Testis (tissue), 3 donors: ENCODE results near the gene RSPH4A. TPM values are rescaled to one million over a fixed set of nuclear protein-coding genes. Genes with fewer than 3 reads are reported as not detected.
A peak's percentile ranks its signal among the peaks of the same experiment; 100 is the strongest.

Experiments used
- DNase-seq: peaks from one replicate; pipeline ENCODE4 v3.0.0-alpha.2; 2019
- H3K27ac ChIP-seq, 2 donors: fragments of 200-600 bp; sonication (generic); one replicate each; pipeline ENCODE4 v1.5.1; 2019
- H3K27me3 ChIP-seq: fragments of 200-600 bp; sonication (generic); one replicate; pipeline ENCODE4 v1.5.1; 2019
- H3K36me3 ChIP-seq: fragments of 200-600 bp; sonication (generic); one replicate; pipeline ENCODE4 v1.5.1; 2017; ENCODE audit warnings: low read depth; ENCODE audit errors: missing control alignments
- H3K4me1 ChIP-seq: fragments of 200-600 bp; sonication (generic); one replicate; pipeline ENCODE4 v1.5.1; 2019
- H3K4me3 ChIP-seq, 2 donors: fragments of 200-600 bp; sonication (generic); one replicate each; pipeline ENCODE4 v1.5.1; 2017 to 2019
- H3K9me3 ChIP-seq: fragments of 200-600 bp; sonication (generic); one replicate; pipeline ENCODE4 v1.5.1; 2017
- CTCF ChIP-seq, 3 experiments: fragments of 450-650 bp in 2 of 3; fragments of 200-600 bp in 1 of 3; sonication (generic) in 1 of 3; IDR thresholded peaks; one replicate each; pipeline ENCODE4 v1.5.1; 2016 to 2019; ENCODE audit warnings: antibody characterized with exemption in 3 of 3, mild to moderate bottlenecking in 2 of 3, moderate library complexity in 1 of 3
- POLR2A ChIP-seq: fragments of 450-650 bp; IDR thresholded peaks from one replicate; pipeline ENCODE4 v1.6.1; 2017; ENCODE audit warnings: antibody characterized with exemption, mild to moderate bottlenecking, moderate library complexity
- WGBS, 2 donors: methylation state at CpG; one replicate each; pipeline ENCODE4 v1.1.5; 2018; 5-methylcytosine and 5-hydroxymethylcytosine counted together
- intact Hi-C: fragments of 100-400 bp; cut with DNase I; formaldehyde crosslinking; loops from one replicate; pipeline ENCODE4 v1.15.1; 2023; ENCODE audit warnings: low total_unique reads
- polyA plus RNA-seq: library from polyadenylated mRNA; stranded (reverse); fragments of 350-450 nt; fragmentation: Illumina TruSeq; extraction: RNeasy Lipid Tissue Mini Kit (QIAGEN cat#74804); gene quantifications from one replicate; pipeline ENCODE4 v1.2.3, GENCODE V29; 2014; ENCODE audit warnings: low read depth, low replicate concordance; ENCODE audit not compliant: insufficient read depth
- total RNA-seq, 2 donors: library from RNA; depleted of rRNA; stranded (reverse); fragments of >200 nt; gene quantifications; one replicate each; pipeline ENCODE4 v1.2.3, GENCODE V29; 2016

The RSPH4A gene
- total and polyA plus RNA-seq, 3 donors from 2014 or later = 2.1 to 8.1 (median 5.2) TPM

- no peak for TF ChIP-seq CTCF (IDR thresholded peaks at IDR 0.05)
- TF ChIP-seq POLR2A = no peak
- WGBS, 2 donors = 0% methylated on average over 12 of the region's 12 CpGs
- Histone ChIP-seq H3K27me3 (no peaks in the 10 kb centered on the region), H3K4me3 (peak overlapping the region; percentile 79 to 80), H3K27ac (peak overlapping the region; percentile 37 to 83), H3K36me3 (no peaks in the 10 kb centered on the region), H3K4me1 (peaks cover 14% of the 10 kb centered on the region), H3K9me3 (no peaks in the 10 kb centered on the region)
- DNase-seq = no peak
- intact Hi-C loops = no loop called here
Measured at GRCh38 chr6:116571683-116572000, 44.6 kb upstream of the RSPH4A start.

GRCh38 chr6:116572162-116572561, 44.1 kb upstream of the RSPH4A start:
- WGBS, 2 donors = 1% methylated on average over 7 of the region's 7 CpGs
- Histone ChIP-seq H3K9me3 (no peaks in the 10 kb centered on the region), H3K36me3 (no peaks in the 10 kb centered on the region), H3K27ac (peak overlapping the region; percentile 37 to 83), H3K27me3 (no peaks in the 10 kb centered on the region), H3K4me1 (peaks cover 14% of the 10 kb centered on the region), H3K4me3 (peak overlapping the region; percentile 79 to 80)
- DNase-seq = peak; percentile 57
- intact Hi-C loops = no loop called here
- TF ChIP-seq CTCF (IDR thresholded peaks at IDR 0.05) = no peak
- no peak for TF ChIP-seq POLR2A

GRCh38 chr6:116575227-116575626, 41.1 kb upstream of the RSPH4A start:
- intact Hi-C loops = no loop called here
- DNase-seq = no peak
- Histone ChIP-seq H3K4me3 (no peak overlapping the region), H3K36me3 (no peaks in the 10 kb centered on the region), H3K4me1 (peaks cover 10% of the 10 kb centered on the region), H3K9me3 (no peaks in the 10 kb centered on the region), H3K27me3 (no peaks in the 10 kb centered on the region), H3K27ac (no peak overlapping the region)
- TF ChIP-seq POLR2A = no peak
- no peak for TF ChIP-seq CTCF (IDR thresholded peaks at IDR 0.05)
- 86 to 94% methylated on average over 2 of the region's 2 CpGs for WGBS, 2 donors

- H3K9me3 ChIP-seq = no peaks in the 10 kb centered on the region
- H3K4me3 ChIP-seq = no peak overlapping the region
- DNase-seq = no peak
- H3K27me3 ChIP-seq = no peaks in the 10 kb centered on the region
- H3K36me3 ChIP-seq = no peaks in the 10 kb centered on the region
- peaks cover 4% of the 10 kb centered on the region for H3K4me1 ChIP-seq
- TF ChIP-seq POLR2A (no peak), CTCF (IDR thresholded peaks at IDR 0.05) (no peak)
- intact Hi-C loops = no loop called here
- no peak overlapping the region for H3K27ac ChIP-seq
- 74 to 85% methylated on average over 5 of the region's 5 CpGs for WGBS, 2 donors
Measured at GRCh38 chr6:116577486-116577885, 38.8 kb upstream of the RSPH4A start.

- no peak for DNase-seq
- Histone ChIP-seq H3K27me3 (no peaks in the 10 kb centered on the region), H3K4me3 (no peak overlapping the region), H3K27ac (no peak overlapping the region), H3K9me3 (no peaks in the 10 kb centered on the region), H3K4me1 (no peaks in the 10 kb centered on the region), H3K36me3 (no peaks in the 10 kb centered on the region)
- TF ChIP-seq CTCF (IDR thresholded peaks at IDR 0.05) (no peak), POLR2A (no peak)
- intact Hi-C loops = no loop called here
Measured at GRCh38 chr6:116578335-116578734, 37.9 kb upstream of the RSPH4A start.
